Neural cell (in vitro differentiated cells): ENCODE measurements around the gene NSG1. TPM values are rescaled to one million over a fixed set of nuclear protein-coding genes. Genes with fewer than 3 reads are reported as not detected.

Experiments
- H2AFZ ChIP-seq: fragments of 200-600, 300-800 bp; sonication (generic), shearing (Covaris generic); 2 replicates; pipeline ENCODE4 v1.6.0; 2014; ENCODE audit warnings: low read depth, mild to moderate bottlenecking, antibody characterized with exemption, low read length, moderate library complexity
- H3F3A ChIP-seq: fragments of 200-600 bp; shearing (Covaris generic); 2 replicates; pipeline ENCODE4 v1.6.1; 2016; ENCODE audit warnings: mild to moderate bottlenecking, moderate library complexity, mixed read lengths, antibody characterized with exemption, low read length; ENCODE audit not compliant: insufficient read depth, poor library complexity, severe bottlenecking
- H3K27ac ChIP-seq: fragments of 200-600, 300-800 bp; sonication (generic), shearing (Covaris generic); 2 replicates; pipeline ENCODE4 v1.5.1; 2014; ENCODE audit warnings: mild to moderate bottlenecking, low read length, moderate library complexity
- H3K27me3 ChIP-seq: fragments of 300-800, 200-600 bp; sonication (generic), shearing (Covaris generic); 2 replicates; pipeline ENCODE4 v1.6.0; 2014; ENCODE audit warnings: mild to moderate bottlenecking, low read depth, low read length, moderate library complexity; ENCODE audit not compliant: insufficient read depth
- H3K36me3 ChIP-seq: fragments of 300-800, 200-600 bp; sonication (generic), shearing (Covaris generic); 2 replicates; pipeline ENCODE4 v1.5.1; 2014; ENCODE audit warnings: mild to moderate bottlenecking, antibody characterized with exemption, low read length, moderate library complexity; ENCODE audit not compliant: insufficient read depth
- H3K4me2 ChIP-seq: fragments of 300-800, 200-600 bp; sonication (generic), shearing (Covaris generic); 2 replicates; pipeline ENCODE4 v1.6.0; 2014; ENCODE audit warnings: mild to moderate bottlenecking, low read length
- H3K4me3 ChIP-seq: fragments of 300-800, 200-600 bp; sonication (generic), shearing (Covaris generic); 2 replicates; pipeline ENCODE4 v1.5.1; 2014; ENCODE audit warnings: mild to moderate bottlenecking, low read length, moderate library complexity
- H3K79me2 ChIP-seq: fragments of 200-600 bp; shearing (Covaris generic); replicated peaks from 2 replicates; pipeline ENCODE4 v1.6.0; 2014; ENCODE audit warnings: mild to moderate bottlenecking, low read length, moderate library complexity; ENCODE audit not compliant: insufficient read depth
- H3K9ac ChIP-seq: fragments of 300-800, 200-600 bp; sonication (generic), shearing (Covaris generic); 2 replicates; pipeline ENCODE4 v1.6.1; 2016; ENCODE audit warnings: mild to moderate bottlenecking, low read length, mixed read lengths
- H3K9me2 ChIP-seq: fragments of 200-600 bp; shearing (Covaris generic); 2 replicates; pipeline ENCODE4 v1.6.1; 2016; ENCODE audit warnings: mild to moderate bottlenecking, low read length, mixed read lengths; ENCODE audit not compliant: insufficient read depth
- H3K9me3 ChIP-seq: fragments of 200-600, 300-800 bp; sonication (generic), shearing (Covaris generic); 2 replicates; pipeline ENCODE4 v1.6.1; 2016; ENCODE audit warnings: mild to moderate bottlenecking, mixed run types, low read length, moderate library complexity, mixed read lengths
- H4K20me1 ChIP-seq: fragments of 200-600 bp; shearing (Covaris generic); 2 replicates; pipeline ENCODE4 v1.6.1; 2016; ENCODE audit warnings: mild to moderate bottlenecking, mixed run types; ENCODE audit not compliant: insufficient read depth
- EP300 ChIP-seq: fragments of 450-650 bp; conservative IDR thresholded peaks from 2 replicates; pipeline ENCODE4 v1.6.1; 2014; ENCODE audit warnings: antibody characterized with exemption, mild to moderate bottlenecking, moderate library complexity; ENCODE audit not compliant: poor library complexity, severe bottlenecking
- EZH2 ChIP-seq: fragments of 200-600, 300-800 bp; shearing (Covaris generic), sonication (generic); IDR thresholded peaks from 2 replicates; pipeline ENCODE4 v1.6.1; 2014; ENCODE audit warnings: antibody characterized with exemption, low read length, borderline replicate concordance, mild to moderate bottlenecking; ENCODE audit not compliant: insufficient read depth, poor library complexity, severe bottlenecking
- MXI1 ChIP-seq: fragments of 450-650 bp; conservative IDR thresholded peaks from 2 replicates; pipeline ENCODE4 v1.6.1; 2014; ENCODE audit warnings: antibody characterized with exemption, mild to moderate bottlenecking; ENCODE audit not compliant: poor library complexity, severe bottlenecking
- POLR2AphosphoS5 ChIP-seq: IDR thresholded peaks from 2 replicates; pipeline ENCODE4 v1.6.1; 2012
- RAD21 ChIP-seq: fragments of 450-650 bp; conservative IDR thresholded peaks from 2 replicates; pipeline ENCODE4 v1.6.1; 2014; ENCODE audit warnings: antibody characterized with exemption, mild to moderate bottlenecking, moderate library complexity
- SMC3 ChIP-seq: fragments of 450-650 bp; conservative IDR thresholded peaks from 2 replicates; pipeline ENCODE4 v1.6.1; 2014; ENCODE audit warnings: antibody characterized with exemption, mild to moderate bottlenecking, moderate library complexity; ENCODE audit not compliant: poor library complexity
- TAF1 ChIP-seq: IDR thresholded peaks from 2 replicates; pipeline ENCODE4 v1.6.1; 2012; ENCODE audit warnings: low read depth
- polyA plus RNA-seq: library from polyadenylated mRNA; depleted of rRNA; stranded (reverse); fragments of >200 nt; gene quantifications from 2 replicates; pipeline ENCODE4 v1.2.3, GENCODE V29; 2014
- TF ChIP-seq, protein P1 (sequence below): IDR thresholded peaks from 2 replicates; pipeline ENCODE4 v1.6.1; 2012; ENCODE audit warnings: borderline replicate concordance
- TF ChIP-seq, protein P2 (sequence below): fragments of 450-650 bp; IDR thresholded peaks from 2 replicates; pipeline ENCODE4 v1.5.1; 2014; ENCODE audit warnings: antibody characterized with exemption, mild to moderate bottlenecking, moderate library complexity; ENCODE audit not compliant: poor library complexity, severe bottlenecking

Gene NSG1
- polyA plus RNA-seq, 1 donor from 2014 or later = 921 TPM

DNA sequence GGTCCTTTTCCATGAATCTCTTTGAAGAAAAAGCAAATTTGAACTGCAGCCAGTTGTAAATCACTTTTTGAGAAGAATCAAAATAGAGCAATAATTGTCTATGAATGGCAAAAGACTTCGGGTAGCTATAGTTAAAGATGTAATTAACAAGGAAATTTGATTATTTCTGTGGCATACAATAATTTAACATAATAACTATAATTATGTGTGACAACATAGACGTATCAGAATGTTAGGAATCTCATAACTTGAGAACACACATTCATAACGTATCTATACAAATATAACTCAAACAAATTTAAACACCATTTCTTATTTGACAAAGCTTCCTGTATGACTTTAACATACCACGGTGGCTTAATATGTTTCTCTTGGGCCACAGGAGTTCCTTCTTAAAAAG is 36.0 kb upstream of the NSG1 start:
- H3K79me2 ChIP-seq = no peaks in the 10 kb centered on the region
- no peak overlapping the region for H3K27ac ChIP-seq
- no peaks in the 10 kb centered on the region for H3K9me3 ChIP-seq
- no peaks in the 10 kb centered on the region for H4K20me1 ChIP-seq
- H3K4me2 ChIP-seq = no peak overlapping the region
- H3K9me2 ChIP-seq = no peaks in the 10 kb centered on the region
- H2AFZ ChIP-seq = no peak overlapping the region
- H3K4me3 ChIP-seq = no peak overlapping the region
- H3K36me3 ChIP-seq = no peaks in the 10 kb centered on the region
- H3K9ac ChIP-seq = no peak overlapping the region
- no peaks in the 10 kb centered on the region for H3K27me3 ChIP-seq
- H3F3A ChIP-seq = no peaks in the 10 kb centered on the region
- TF ChIP-seq SMC3 (no peak), EP300 (no peak), POLR2AphosphoS5 (no peak), TAF1 (no peak), MXI1 (no peak), EZH2 (no peak), RAD21 (no peak)
- TF ChIP-seq, protein P1, sequence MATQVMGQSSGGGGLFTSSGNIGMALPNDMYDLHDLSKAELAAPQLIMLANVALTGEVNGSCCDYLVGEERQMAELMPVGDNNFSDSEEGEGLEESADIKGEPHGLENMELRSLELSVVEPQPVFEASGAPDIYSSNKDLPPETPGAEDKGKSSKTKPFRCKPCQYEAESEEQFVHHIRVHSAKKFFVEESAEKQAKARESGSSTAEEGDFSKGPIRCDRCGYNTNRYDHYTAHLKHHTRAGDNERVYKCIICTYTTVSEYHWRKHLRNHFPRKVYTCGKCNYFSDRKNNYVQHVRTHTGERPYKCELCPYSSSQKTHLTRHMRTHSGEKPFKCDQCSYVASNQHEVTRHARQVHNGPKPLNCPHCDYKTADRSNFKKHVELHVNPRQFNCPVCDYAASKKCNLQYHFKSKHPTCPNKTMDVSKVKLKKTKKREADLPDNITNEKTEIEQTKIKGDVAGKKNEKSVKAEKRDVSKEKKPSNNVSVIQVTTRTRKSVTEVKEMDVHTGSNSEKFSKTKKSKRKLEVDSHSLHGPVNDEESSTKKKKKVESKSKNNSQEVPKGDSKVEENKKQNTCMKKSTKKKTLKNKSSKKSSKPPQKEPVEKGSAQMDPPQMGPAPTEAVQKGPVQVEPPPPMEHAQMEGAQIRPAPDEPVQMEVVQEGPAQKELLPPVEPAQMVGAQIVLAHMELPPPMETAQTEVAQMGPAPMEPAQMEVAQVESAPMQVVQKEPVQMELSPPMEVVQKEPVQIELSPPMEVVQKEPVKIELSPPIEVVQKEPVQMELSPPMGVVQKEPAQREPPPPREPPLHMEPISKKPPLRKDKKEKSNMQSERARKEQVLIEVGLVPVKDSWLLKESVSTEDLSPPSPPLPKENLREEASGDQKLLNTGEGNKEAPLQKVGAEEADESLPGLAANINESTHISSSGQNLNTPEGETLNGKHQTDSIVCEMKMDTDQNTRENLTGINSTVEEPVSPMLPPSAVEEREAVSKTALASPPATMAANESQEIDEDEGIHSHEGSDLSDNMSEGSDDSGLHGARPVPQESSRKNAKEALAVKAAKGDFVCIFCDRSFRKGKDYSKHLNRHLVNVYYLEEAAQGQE = no peak
- TF ChIP-seq, protein P2, sequence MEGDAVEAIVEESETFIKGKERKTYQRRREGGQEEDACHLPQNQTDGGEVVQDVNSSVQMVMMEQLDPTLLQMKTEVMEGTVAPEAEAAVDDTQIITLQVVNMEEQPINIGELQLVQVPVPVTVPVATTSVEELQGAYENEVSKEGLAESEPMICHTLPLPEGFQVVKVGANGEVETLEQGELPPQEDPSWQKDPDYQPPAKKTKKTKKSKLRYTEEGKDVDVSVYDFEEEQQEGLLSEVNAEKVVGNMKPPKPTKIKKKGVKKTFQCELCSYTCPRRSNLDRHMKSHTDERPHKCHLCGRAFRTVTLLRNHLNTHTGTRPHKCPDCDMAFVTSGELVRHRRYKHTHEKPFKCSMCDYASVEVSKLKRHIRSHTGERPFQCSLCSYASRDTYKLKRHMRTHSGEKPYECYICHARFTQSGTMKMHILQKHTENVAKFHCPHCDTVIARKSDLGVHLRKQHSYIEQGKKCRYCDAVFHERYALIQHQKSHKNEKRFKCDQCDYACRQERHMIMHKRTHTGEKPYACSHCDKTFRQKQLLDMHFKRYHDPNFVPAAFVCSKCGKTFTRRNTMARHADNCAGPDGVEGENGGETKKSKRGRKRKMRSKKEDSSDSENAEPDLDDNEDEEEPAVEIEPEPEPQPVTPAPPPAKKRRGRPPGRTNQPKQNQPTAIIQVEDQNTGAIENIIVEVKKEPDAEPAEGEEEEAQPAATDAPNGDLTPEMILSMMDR = no peak

DNA sequence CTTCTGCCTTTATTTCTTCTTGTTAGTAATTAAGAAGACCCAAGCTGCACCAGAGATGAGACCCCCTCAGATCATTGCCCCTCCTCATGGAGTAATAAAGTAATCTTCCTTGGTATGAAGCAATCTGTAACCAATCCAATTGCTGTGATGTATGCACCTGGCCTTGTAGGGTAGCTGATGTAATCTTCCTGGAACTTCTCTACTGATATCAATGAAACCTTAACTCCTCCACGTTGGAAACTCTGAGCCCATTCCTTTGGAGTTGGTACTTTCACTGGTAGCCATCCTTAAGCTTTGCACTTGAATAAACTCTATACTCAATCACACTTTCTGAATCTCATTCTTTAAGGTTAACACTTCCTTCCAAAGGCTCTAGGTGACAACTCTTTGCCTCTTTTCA is 31.6 kb upstream of the NSG1 start:
- no peak overlapping the region for H3K9ac ChIP-seq
- no peak overlapping the region for H2AFZ ChIP-seq
- H3K4me2 ChIP-seq = no peak overlapping the region
- H4K20me1 ChIP-seq = no peaks in the 10 kb centered on the region
- TF ChIP-seq EZH2 (no peak), POLR2AphosphoS5 (no peak), MXI1 (no peak), EP300 (no peak), RAD21 (no peak), SMC3 (no peak)
- TF ChIP-seq, protein P2 = no peak
- TF ChIP-seq, protein P1 = no peak
- no peaks in the 10 kb centered on the region for H3F3A ChIP-seq
- H3K9me2 ChIP-seq = no peaks in the 10 kb centered on the region
- no peaks in the 10 kb centered on the region for H3K9me3 ChIP-seq
- no peak overlapping the region for H3K4me3 ChIP-seq
- H3K27ac ChIP-seq = no peak overlapping the region
- no peaks in the 10 kb centered on the region for H3K36me3 ChIP-seq
- H3K79me2 ChIP-seq = no peaks in the 10 kb centered on the region
- no peaks in the 10 kb centered on the region for H3K27me3 ChIP-seq
